ENCODE results near the gene WAPL. TPM values are rescaled to one million over a fixed set of nuclear protein-coding genes. Genes with fewer than 3 reads are reported as not detected.

The WAPL gene
- total and polyA plus RNA-seq, 2 donors (not counting 1 experiment from before 2014, with no cell fraction given): 8.3 to 42.8 TPM

DNA sequence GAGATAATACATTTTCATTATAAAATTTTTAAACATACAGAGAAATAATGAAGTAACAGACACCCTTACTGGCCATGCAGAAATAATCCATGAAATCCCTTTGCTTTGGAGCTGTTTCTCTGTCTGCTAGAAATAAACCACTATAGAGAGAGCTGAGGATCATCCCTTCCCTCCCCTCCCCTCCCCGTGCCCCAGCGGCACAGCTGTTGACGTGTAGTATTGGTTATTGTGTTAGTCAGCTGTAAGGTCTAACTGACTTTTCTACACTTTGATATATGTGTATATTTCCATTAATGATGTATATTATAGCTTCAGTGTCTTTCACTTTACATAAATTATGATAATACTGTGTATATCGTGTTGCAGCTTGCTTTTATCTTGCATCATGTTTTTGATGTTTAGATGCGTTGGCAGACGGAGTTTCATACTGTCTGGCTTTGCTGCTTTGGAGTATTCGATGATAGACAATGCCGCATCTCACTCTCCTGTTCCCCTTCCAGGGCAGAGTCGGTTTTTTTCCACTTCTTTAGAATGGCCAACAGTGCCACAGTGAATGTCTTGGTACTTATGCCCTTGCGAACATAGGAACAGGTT is 127.6 kb downstream of the WAPL start:
- POLR2A ChIA-PET: no interaction called here
- Histone ChIP-seq H3K36me3 (replicated peaks in 1 of 2; ENCODE audit: control extremely low read depth in 1 of 2, control insufficient read depth in 1 of 2, extremely low read depth in 1 of 2, insufficient read depth in 2 of 2, low read length in 1 of 2) (no peaks in the 10 kb centered on the region), H3K9ac (ENCODE audit: low read length) (no peak overlapping the region), H3K9me3 (ENCODE audit: control extremely low read depth in 1 of 3, control insufficient read depth in 2 of 3, insufficient read depth in 1 of 3, low read length in 2 of 3) (peaks cover 0 to 9% (median 0%) of the 10 kb centered on the region in 3 donors), H4K20me1 (ENCODE audit: control insufficient read depth, insufficient read depth, low read length, poor library complexity, severe bottlenecking) (no peaks in the 10 kb centered on the region), H2AFZ (ENCODE audit: insufficient read depth, low read depth, low read length, poor library complexity, severe bottlenecking) (no peak overlapping the region), H3K79me2 (ENCODE audit: control insufficient read depth, insufficient read depth, low read length) (no peaks in the 10 kb centered on the region), H3K4me3 (ENCODE audit: control extremely low read depth in 1 of 5, extremely low read depth in 1 of 5, insufficient read depth in 1 of 5, low read depth in 2 of 5, low read length in 4 of 5) (no peak overlapping the region), H3K27ac (ENCODE audit: low read length in 2 of 2) (no peak overlapping the region), H3K4me1 (ENCODE audit: control insufficient read depth in 2 of 2, insufficient read depth in 2 of 2, low read length in 2 of 2) (peaks cover 19 to 23% of the 10 kb centered on the region in 2 donors), H3K4me2 (replicated peaks; ENCODE audit: low read depth, low read length, poor library complexity, severe bottlenecking) (no peak overlapping the region), H3K27me3 (replicated peaks in 1 of 4; ENCODE audit: control extremely low read depth in 1 of 4, control insufficient read depth in 3 of 4, insufficient read depth in 4 of 4, low read length in 3 of 4) (peaks cover 0 to 36% (median 15%) of the 10 kb centered on the region in 4 experiments)
- no peak for ATAC-seq (ENCODE audit: low read depth)
- TF ChIP-seq, protein P1, sequence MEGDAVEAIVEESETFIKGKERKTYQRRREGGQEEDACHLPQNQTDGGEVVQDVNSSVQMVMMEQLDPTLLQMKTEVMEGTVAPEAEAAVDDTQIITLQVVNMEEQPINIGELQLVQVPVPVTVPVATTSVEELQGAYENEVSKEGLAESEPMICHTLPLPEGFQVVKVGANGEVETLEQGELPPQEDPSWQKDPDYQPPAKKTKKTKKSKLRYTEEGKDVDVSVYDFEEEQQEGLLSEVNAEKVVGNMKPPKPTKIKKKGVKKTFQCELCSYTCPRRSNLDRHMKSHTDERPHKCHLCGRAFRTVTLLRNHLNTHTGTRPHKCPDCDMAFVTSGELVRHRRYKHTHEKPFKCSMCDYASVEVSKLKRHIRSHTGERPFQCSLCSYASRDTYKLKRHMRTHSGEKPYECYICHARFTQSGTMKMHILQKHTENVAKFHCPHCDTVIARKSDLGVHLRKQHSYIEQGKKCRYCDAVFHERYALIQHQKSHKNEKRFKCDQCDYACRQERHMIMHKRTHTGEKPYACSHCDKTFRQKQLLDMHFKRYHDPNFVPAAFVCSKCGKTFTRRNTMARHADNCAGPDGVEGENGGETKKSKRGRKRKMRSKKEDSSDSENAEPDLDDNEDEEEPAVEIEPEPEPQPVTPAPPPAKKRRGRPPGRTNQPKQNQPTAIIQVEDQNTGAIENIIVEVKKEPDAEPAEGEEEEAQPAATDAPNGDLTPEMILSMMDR (IDR thresholded peaks at IDR 0.05): no peak
- TF ChIP-seq EZH2 (IDR thresholded peaks at IDR 0.05; ENCODE audit: borderline replicate concordance, insufficient read depth, low read depth, low read length, poor library complexity, severe bottlenecking): no peak
- no peak overlapping the region for H3K27ac Mint-ChIP-seq
- no peak overlapping the region for H3K4me3 Mint-ChIP-seq
- intact Hi-C loops (cut with micrococcal nuclease): no loop called here
- no peak for DNase-seq
- peaks cover 25% of the 10 kb centered on the region for H3K4me1 Mint-ChIP-seq
- CTCF ChIA-PET: interaction anchor here (0.6 kb wide), 2 partner anchors 58 to 179 kb away, joined by 3 to 4 read pairs; no protein-coding TSS in a partner anchor
- H3K9me3 Mint-ChIP-seq (ENCODE audit: insufficient read depth): no peaks in the 10 kb centered on the region
- WGBS (ENCODE audit: insufficient coverage): 83% methylated on average over 5 of the region's 10 CpGs
- peaks cover 52% of the 10 kb centered on the region for H3K27me3 Mint-ChIP-seq

DNA sequence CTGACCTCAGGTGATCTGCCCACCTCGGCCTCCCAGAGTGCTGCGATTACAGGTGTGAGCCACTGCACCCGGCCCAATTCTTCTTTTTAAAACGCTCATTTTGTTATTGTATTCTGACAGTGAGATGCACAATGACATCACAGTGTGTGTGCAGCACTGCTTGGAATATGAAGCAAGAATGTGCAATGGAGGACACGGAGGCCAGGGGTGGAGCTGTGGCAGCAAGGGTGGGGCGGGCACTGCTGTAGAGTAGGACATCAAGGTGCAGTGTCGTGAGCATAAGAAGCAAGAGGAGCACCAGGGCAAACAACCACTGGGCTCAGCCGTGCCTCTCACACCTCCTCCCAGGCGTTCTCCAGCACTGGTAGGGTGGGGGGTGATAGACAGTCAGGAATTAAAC is 128.2 kb downstream of the WAPL start:
- H3K4me3 Mint-ChIP-seq: no peak overlapping the region
- no peaks in the 10 kb centered on the region for H3K36me3 ChIP-seq (replicated peaks in 1 of 2; ENCODE audit: control extremely low read depth in 1 of 2, control insufficient read depth in 1 of 2, extremely low read depth in 1 of 2, insufficient read depth in 2 of 2, low read length in 1 of 2)
- no peak overlapping the region for H2AFZ ChIP-seq (ENCODE audit: insufficient read depth, low read depth, low read length, poor library complexity, severe bottlenecking)
- H3K9me3 ChIP-seq (ENCODE audit: control extremely low read depth in 1 of 3, control insufficient read depth in 2 of 3, insufficient read depth in 1 of 3, low read length in 2 of 3): peaks cover 0 to 9% (median 0%) of the 10 kb centered on the region in 3 donors
- H3K4me1 Mint-ChIP-seq: peaks cover 27% of the 10 kb centered on the region
- no peaks in the 10 kb centered on the region for H3K79me2 ChIP-seq (ENCODE audit: control insufficient read depth, insufficient read depth, low read length)
- ChIA-PET CTCF (no interaction called here), POLR2A (no interaction called here)
- DNase-seq: no peak
- no peak overlapping the region for H3K4me3 ChIP-seq (ENCODE audit: control extremely low read depth in 1 of 5, extremely low read depth in 1 of 5, insufficient read depth in 1 of 5, low read depth in 2 of 5, low read length in 4 of 5)
- peaks cover 19 to 23% of the 10 kb centered on the region in 2 donors for H3K4me1 ChIP-seq (ENCODE audit: control insufficient read depth in 2 of 2, insufficient read depth in 2 of 2, low read length in 2 of 2)
- H3K27ac ChIP-seq (ENCODE audit: low read length in 2 of 2): no peak overlapping the region
- H3K4me2 ChIP-seq (replicated peaks; ENCODE audit: low read depth, low read length, poor library complexity, severe bottlenecking): no peak overlapping the region
- no peak for ATAC-seq (ENCODE audit: low read depth)
- H3K9ac ChIP-seq (ENCODE audit: low read length): no peak overlapping the region
- H3K27ac Mint-ChIP-seq: no peak overlapping the region
- no peak for TF ChIP-seq EZH2 (IDR thresholded peaks at IDR 0.05; ENCODE audit: borderline replicate concordance, insufficient read depth, low read depth, low read length, poor library complexity, severe bottlenecking)
- TF ChIP-seq, protein P1 (IDR thresholded peaks at IDR 0.05): no peak
- H4K20me1 ChIP-seq (ENCODE audit: control insufficient read depth, insufficient read depth, low read length, poor library complexity, severe bottlenecking): no peaks in the 10 kb centered on the region
- peaks cover 54% of the 10 kb centered on the region for H3K27me3 Mint-ChIP-seq
- intact Hi-C loops (cut with micrococcal nuclease): no loop called here
- 91% methylated on average over 5 of the region's 9 CpGs for WGBS (ENCODE audit: insufficient coverage)
- peaks cover 0 to 39% (median 16%) of the 10 kb centered on the region in 4 experiments for H3K27me3 ChIP-seq (replicated peaks in 1 of 4; ENCODE audit: control extremely low read depth in 1 of 4, control insufficient read depth in 3 of 4, insufficient read depth in 4 of 4, low read length in 3 of 4)
- no peaks in the 10 kb centered on the region for H3K9me3 Mint-ChIP-seq (ENCODE audit: insufficient read depth)
